Measurements from ENCODE around the gene TSPAN4. TPM values are rescaled to one million over a fixed set of nuclear protein-coding genes. Genes with fewer than 3 reads are reported as not detected.
A peak's percentile ranks its signal among the peaks of the same experiment; 100 is the strongest.

Gene TSPAN4
- total RNA-seq, 4 donors from 2014 or later: 14.4 to 34.8 (median 21.5) TPM

- peak overlapping the region; percentile 82 to 98 (median 88) for H3K4me3 ChIP-seq
- no peaks in the 10 kb centered on the region for H3K36me3 ChIP-seq
- TF ChIP-seq CTCF (IDR thresholded peaks at IDR 0.05 in 4 of 5, conservative IDR thresholded peaks at IDR 0.05 in 1 of 5) (no peak), POLR2A (IDR thresholded peaks at IDR 0.05) (no peak)
- H3K27ac ChIP-seq: peak overlapping the region; percentile 81 to 97 (median 91)
- H3K9me3 ChIP-seq: no peaks in the 10 kb centered on the region
- no peaks in the 10 kb centered on the region for H3K27me3 ChIP-seq
- intact Hi-C loops (cut with DNase I; ENCODE audit: low total_unique reads) (loop anchor here (1.0 to 5.0 kb wide), 2 partner anchors 15 to 68 kb away; partner anchors contain the start of genes AP2A2, POLR2L and TSPAN4), in situ Hi-C loops (cut with MboI; ENCODE audit: low sequenced_read_pairs in 4 of 4) (no loop called here)
- DNase-seq: no peak
- peak; percentile 20 to 32 for ATAC-seq
- H3K4me1 ChIP-seq: peaks cover 11 to 14% of the 10 kb centered on the region in 2 donors
These were observed 67.5 kb downstream of the TSPAN4 start for GRCh38 chr11:910044-910588.

- DNase-seq (peak; percentile 73 to 84), ATAC-seq (peak; percentile 93 to 94)
- no peaks in the 10 kb centered on the region for H3K27me3 ChIP-seq
- intact Hi-C loops (cut with DNase I; ENCODE audit: low total_unique reads) (loop anchor here (1.0 to 5.0 kb wide), 2 partner anchors 15 to 68 kb away; partner anchors contain the start of genes AP2A2, POLR2L and TSPAN4), in situ Hi-C loops (cut with MboI; ENCODE audit: low sequenced_read_pairs in 4 of 4) (no loop called here)
- H3K27ac ChIP-seq: peak within 1 kb of the TSS; percentile 81 to 97 (median 91)
- H3K4me3 ChIP-seq: peak within 1 kb of the TSS; percentile 82 to 98 (median 88)
- TF ChIP-seq POLR2A (IDR thresholded peaks at IDR 0.05) (peak in 1 of 2 donors; percentile 63), CTCF (IDR thresholded peaks at IDR 0.05 in 4 of 5, conservative IDR thresholded peaks at IDR 0.05 in 1 of 5) (peak in 1 of 5 experiments; percentile 20)
- no peaks in the 10 kb centered on the region for H3K9me3 ChIP-seq
- peaks cover 11 to 14% of the 10 kb centered on the region in 2 donors for H3K4me1 ChIP-seq
- no peaks in the 10 kb centered on the region for H3K36me3 ChIP-seq
These were observed 68.0 kb downstream of the TSPAN4 start, which contains the start of gene CHID1 for GRCh38 chr11:910589-911030. TSS of gene CHID1 (minus strand) at chr11:910810. CDS start at chr11:904816, 5,994 bp downstream.

- intact Hi-C loops (cut with DNase I; ENCODE audit: low total_unique reads): loop anchor here (5.0 kb wide), 1 partner anchor 69 kb away; the partner anchor contains the start of genes POLR2L and TSPAN4
- Histone ChIP-seq H3K27ac (peak overlapping the region; percentile 81 to 97 (median 91)), H3K9me3 (no peaks in the 10 kb centered on the region), H3K4me1 (peaks cover 11 to 14% of the 10 kb centered on the region in 2 donors), H3K4me3 (peak overlapping the region; percentile 72 to 98 (median 85)), H3K36me3 (no peaks in the 10 kb centered on the region), H3K27me3 (no peaks in the 10 kb centered on the region)
- peak in 1 of 2 donors; percentile 63 for TF ChIP-seq POLR2A (IDR thresholded peaks at IDR 0.05)
- peak in 2 of 5 experiments; percentile 3 to 20 for TF ChIP-seq CTCF (IDR thresholded peaks at IDR 0.05 in 4 of 5, conservative IDR thresholded peaks at IDR 0.05 in 1 of 5)
- DNase-seq (peak in 1 of 2 donors; percentile 29), ATAC-seq (peak; percentile 58 to 73)
- in situ Hi-C loops (cut with MboI; ENCODE audit: low sequenced_read_pairs in 4 of 4): no loop called here
These were observed 68.6 kb downstream of the TSPAN4 start for GRCh38 chr11:911031-911889.

GRCh38 chr11:911890-912219 is 69.2 kb downstream of the TSPAN4 start:
- intact Hi-C loops (cut with DNase I; ENCODE audit: low total_unique reads) (loop anchor here (5.0 kb wide), 1 partner anchor 70 kb away; the partner anchor contains the start of genes POLR2L and TSPAN4), in situ Hi-C loops (cut with MboI; ENCODE audit: low sequenced_read_pairs in 4 of 4) (no loop called here)

More at GRCh38 chr11:911890-912219, 69.2 kb downstream of the TSPAN4 start:
- peaks cover 11 to 14% of the 10 kb centered on the region in 2 donors for H3K4me1 ChIP-seq
- TF ChIP-seq CTCF (IDR thresholded peaks at IDR 0.05 in 4 of 5, conservative IDR thresholded peaks at IDR 0.05 in 1 of 5): no peak
- no peak for TF ChIP-seq POLR2A (IDR thresholded peaks at IDR 0.05)
- no peak for DNase-seq
- H3K36me3 ChIP-seq: no peaks in the 10 kb centered on the region
- no peak for ATAC-seq
- peak overlapping the region; percentile 81 to 97 (median 91) for H3K27ac ChIP-seq
- no peaks in the 10 kb centered on the region for H3K27me3 ChIP-seq
- H3K9me3 ChIP-seq: no peaks in the 10 kb centered on the region
- peak overlapping the region in 2 of 4 donors; percentile 82 to 88 for H3K4me3 ChIP-seq

Data from gastrocnemius medialis (tissue), 4 donors.